ENCODE measurements around the gene DGKB.

GRCh38 chr7:14606101-14606500, 296.4 kb downstream of the DGKB start:
- TF ChIP-seq, protein P1, sequence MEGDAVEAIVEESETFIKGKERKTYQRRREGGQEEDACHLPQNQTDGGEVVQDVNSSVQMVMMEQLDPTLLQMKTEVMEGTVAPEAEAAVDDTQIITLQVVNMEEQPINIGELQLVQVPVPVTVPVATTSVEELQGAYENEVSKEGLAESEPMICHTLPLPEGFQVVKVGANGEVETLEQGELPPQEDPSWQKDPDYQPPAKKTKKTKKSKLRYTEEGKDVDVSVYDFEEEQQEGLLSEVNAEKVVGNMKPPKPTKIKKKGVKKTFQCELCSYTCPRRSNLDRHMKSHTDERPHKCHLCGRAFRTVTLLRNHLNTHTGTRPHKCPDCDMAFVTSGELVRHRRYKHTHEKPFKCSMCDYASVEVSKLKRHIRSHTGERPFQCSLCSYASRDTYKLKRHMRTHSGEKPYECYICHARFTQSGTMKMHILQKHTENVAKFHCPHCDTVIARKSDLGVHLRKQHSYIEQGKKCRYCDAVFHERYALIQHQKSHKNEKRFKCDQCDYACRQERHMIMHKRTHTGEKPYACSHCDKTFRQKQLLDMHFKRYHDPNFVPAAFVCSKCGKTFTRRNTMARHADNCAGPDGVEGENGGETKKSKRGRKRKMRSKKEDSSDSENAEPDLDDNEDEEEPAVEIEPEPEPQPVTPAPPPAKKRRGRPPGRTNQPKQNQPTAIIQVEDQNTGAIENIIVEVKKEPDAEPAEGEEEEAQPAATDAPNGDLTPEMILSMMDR (IDR thresholded peaks at IDR 0.05): no peak
- no peak for TF ChIP-seq POLR2A (IDR thresholded peaks at IDR 0.05)

Measured in body of pancreas (tissue), 4 donors.